ENCODE measurements around the gene NGDN.

NGDN gene

DNA sequence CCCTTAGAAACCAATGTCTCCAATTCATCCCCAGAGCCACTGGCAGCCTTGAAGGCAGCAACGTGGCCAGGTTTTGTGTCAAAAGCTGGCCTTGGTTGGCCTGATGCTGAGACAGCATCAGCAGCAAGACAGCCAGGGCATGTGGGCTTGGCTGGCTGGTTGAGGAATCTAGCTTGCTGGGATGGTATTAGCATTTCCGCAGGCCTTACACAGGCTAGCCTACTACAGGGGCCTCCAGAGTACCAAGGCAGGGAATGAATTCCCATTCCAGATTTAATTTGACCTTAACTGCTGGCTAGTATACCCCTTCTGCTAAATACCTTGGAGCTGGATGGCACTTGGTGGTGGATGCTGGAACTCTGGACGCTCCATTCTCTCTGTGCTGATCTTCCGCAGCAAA, 15.8 kb downstream of the NGDN start:
- no peak overlapping the region for H3K4me3 ChIP-seq (ENCODE audit: low read length)
- DNase-seq (ENCODE audit: low read depth): no peak
- TF ChIP-seq, protein P1, sequence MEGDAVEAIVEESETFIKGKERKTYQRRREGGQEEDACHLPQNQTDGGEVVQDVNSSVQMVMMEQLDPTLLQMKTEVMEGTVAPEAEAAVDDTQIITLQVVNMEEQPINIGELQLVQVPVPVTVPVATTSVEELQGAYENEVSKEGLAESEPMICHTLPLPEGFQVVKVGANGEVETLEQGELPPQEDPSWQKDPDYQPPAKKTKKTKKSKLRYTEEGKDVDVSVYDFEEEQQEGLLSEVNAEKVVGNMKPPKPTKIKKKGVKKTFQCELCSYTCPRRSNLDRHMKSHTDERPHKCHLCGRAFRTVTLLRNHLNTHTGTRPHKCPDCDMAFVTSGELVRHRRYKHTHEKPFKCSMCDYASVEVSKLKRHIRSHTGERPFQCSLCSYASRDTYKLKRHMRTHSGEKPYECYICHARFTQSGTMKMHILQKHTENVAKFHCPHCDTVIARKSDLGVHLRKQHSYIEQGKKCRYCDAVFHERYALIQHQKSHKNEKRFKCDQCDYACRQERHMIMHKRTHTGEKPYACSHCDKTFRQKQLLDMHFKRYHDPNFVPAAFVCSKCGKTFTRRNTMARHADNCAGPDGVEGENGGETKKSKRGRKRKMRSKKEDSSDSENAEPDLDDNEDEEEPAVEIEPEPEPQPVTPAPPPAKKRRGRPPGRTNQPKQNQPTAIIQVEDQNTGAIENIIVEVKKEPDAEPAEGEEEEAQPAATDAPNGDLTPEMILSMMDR (IDR thresholded peaks at IDR 0.05; ENCODE audit: insufficient read depth, low read depth, low read length, missing control alignments): no peak

- no peak overlapping the region for H3K4me3 ChIP-seq (ENCODE audit: low read length)
- no peak for DNase-seq (ENCODE audit: low read depth)
- TF ChIP-seq, protein P1 (IDR thresholded peaks at IDR 0.05; ENCODE audit: insufficient read depth, low read depth, low read length, missing control alignments): no peak
Observed at GRCh38 chr14:23486036-23486435, 16.5 kb downstream of the NGDN start.

GRCh38 chr14:23487216-23487615, 17.7 kb downstream of the NGDN start:
- H3K4me3 ChIP-seq (ENCODE audit: low read length): no peak overlapping the region
- no peak for DNase-seq (ENCODE audit: low read depth)
- TF ChIP-seq, protein P1 (IDR thresholded peaks at IDR 0.05; ENCODE audit: insufficient read depth, low read depth, low read length, missing control alignments): no peak

- DNase-seq (ENCODE audit: low read depth): peak; percentile 16
- TF ChIP-seq, protein P1 (IDR thresholded peaks at IDR 0.05; ENCODE audit: insufficient read depth, low read depth, low read length, missing control alignments): no peak
- H3K4me3 ChIP-seq (ENCODE audit: low read length): no peak overlapping the region
Observed at GRCh38 chr14:23492618-23493272, 23.2 kb downstream of the NGDN start.

DNA sequence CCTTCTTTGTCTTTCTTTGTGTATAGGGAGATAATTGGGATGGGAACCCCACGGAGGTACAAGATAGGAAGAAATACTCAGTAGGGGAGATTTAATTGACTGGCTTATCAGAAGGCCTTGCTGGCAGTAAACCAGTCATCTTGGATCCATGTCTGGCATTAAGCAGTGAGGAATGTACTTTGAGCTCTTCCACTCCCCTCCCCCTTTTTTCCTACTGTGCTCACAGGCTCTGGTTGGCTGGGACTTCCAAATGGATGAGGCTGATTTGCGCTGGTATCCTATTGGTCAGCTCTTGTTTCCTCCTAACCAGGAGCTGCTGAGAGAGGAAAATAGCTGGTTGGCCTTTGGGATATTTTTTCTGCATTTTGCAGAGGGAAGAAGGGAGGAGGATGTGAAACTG, 24.7 kb downstream of the NGDN start:
- TF ChIP-seq, protein P1 (IDR thresholded peaks at IDR 0.05; ENCODE audit: insufficient read depth, low read depth, low read length, missing control alignments): no peak
- DNase-seq (ENCODE audit: low read depth): no peak
- H3K4me3 ChIP-seq (ENCODE audit: low read length): no peak overlapping the region

- DNase-seq (ENCODE audit: low read depth): no peak
- H3K4me3 ChIP-seq (ENCODE audit: low read length): no peak overlapping the region
- TF ChIP-seq, protein P1 (IDR thresholded peaks at IDR 0.05; ENCODE audit: insufficient read depth, low read depth, low read length, missing control alignments): no peak
Observed at GRCh38 chr14:23512156-23512555, 42.7 kb downstream of the NGDN start.
